GM21619 (cell line): Measurements from ENCODE around the gene ADTRP.

Experiments
- ATAC-seq: cut with Tn5 transposase; IDR thresholded peaks from one replicate; pipeline ENCODE4 v1.9.1; 2021; ENCODE audit not compliant: unreplicated experiment

ADTRP gene

DNA sequence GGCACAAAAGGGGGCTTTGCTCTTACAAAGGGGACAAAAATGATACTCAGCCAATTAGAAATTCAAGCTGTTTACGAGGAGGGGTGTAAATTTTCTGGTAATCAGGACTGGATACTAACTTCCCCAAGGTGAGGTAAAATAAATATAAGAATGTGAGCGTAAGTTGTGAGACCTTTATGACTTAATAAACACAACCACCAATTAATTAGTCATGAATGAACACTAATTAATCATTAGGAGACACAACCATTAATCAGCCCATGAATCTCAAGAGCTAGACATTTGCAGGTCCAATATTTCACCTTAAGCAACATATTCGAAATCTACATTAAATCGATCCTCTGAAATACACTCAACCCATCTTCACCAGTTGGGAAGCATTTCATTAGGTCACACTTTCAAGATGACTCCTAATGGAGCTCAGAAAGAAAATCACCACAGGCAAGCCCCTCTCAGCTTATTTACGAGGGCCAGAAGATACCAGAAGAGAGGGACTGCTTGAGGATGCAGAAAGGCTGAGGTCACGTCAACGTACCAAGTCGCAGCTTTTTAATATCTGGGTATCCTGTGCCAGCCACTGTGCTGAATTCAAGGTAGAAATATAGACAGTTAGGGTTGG is 2.7 kb downstream of the ADTRP start:
- no peak for ATAC-seq

DNA sequence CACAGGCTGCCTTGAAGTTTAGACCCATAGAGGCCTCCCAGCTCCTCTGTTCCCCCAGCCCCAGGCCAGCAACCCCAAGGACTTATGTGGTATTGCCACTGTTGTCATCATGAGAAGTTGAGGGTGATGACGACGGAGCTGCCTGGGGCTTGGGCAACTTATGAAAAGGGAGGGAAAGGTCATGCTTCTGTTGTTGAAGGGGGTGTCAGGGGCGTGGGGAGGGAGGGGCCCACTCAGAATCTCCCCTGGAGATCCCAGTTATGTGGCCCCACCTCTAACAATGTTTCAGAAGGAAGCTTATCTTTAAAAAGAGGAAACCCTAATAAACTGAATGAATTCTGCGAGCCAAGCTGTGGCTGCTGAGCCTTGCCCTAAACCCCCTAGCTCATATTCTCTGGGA is 4.2 kb downstream of the ADTRP start:
- no peak for ATAC-seq

DNA sequence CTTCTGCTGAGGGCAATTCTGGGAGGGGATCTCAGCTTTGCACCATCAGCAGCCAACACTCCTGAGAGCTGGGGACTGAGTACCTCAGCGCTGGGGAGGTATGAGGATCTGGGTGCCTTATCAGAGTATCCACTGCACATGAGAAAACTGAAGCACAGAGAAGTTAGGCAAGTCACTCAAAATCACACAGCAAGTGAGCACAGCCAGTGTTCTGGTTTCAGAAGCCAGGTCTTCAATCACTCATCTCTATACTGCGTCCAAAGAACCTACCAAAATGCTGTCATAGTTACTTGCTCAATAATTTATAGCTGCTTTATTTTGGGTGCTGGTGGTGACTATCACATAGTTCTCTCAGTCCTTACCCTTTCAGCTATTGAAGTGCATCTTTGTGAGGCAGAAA is 5.0 kb downstream of the ADTRP start:
- no peak for ATAC-seq

- ATAC-seq = no peak
Measured at GRCh38 chr6:11773013-11773412, 5.6 kb downstream of the ADTRP start.

DNA sequence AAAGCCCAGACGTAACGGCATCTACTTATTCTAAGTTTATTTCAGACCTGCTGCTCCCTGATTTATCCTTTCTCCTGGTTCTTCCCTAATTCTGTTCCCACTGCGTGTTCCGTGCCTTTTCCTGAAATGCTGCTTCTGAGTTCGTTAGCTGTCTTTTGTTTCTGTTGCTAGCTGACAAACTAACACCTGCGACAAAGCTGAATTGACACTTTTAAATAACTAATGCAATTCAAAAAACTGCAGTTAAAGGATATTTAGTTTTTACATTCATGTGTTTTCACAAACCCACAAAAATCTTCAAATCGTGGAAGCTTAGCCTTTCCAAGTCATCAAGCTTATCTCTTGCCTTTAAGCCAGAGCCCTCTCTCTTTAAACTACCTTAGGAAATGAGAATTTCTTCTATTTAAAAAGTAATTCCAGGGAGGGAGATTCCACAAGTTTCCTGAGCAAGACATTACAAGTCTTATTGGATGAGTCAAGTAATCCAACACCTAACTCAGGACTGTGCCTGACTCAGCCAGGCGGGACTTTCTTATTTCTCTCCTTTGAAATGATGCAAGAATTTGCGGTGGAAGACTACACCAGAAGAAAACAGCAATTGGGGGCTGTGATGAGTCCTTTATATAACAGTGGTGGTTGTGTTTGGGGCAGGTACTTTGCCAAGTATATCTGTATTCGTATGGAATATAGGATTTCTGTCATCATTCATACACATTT is 6.3 kb downstream of the ADTRP start:
- no peak for ATAC-seq

DNA sequence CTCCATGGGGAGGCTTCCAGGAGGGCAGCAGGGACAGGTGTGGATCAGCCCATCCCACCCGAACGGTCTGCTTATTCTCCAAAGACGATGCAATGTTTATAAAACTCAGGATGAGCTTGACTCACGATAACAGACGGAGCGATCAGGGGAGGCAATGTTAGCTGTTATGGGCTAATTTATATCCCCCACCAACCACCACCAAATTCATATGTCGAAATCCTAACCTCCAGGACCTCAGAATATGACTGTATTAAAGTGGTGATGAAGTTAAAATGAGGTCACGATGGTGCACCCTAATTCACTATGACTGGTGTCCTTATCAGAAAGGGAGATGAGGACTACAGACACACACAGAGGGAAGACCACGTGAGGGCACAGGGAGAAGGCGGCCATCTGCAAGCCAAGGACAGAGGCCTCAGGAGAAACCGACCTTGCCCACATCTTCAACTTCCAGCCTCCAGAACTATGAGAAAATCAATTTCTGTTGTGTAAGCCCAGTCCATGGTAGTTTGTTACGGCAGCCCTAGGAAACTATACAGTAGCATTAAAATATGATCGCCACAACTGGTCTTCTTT is 7.0 kb downstream of the ADTRP start:
- ATAC-seq = no peak

DNA sequence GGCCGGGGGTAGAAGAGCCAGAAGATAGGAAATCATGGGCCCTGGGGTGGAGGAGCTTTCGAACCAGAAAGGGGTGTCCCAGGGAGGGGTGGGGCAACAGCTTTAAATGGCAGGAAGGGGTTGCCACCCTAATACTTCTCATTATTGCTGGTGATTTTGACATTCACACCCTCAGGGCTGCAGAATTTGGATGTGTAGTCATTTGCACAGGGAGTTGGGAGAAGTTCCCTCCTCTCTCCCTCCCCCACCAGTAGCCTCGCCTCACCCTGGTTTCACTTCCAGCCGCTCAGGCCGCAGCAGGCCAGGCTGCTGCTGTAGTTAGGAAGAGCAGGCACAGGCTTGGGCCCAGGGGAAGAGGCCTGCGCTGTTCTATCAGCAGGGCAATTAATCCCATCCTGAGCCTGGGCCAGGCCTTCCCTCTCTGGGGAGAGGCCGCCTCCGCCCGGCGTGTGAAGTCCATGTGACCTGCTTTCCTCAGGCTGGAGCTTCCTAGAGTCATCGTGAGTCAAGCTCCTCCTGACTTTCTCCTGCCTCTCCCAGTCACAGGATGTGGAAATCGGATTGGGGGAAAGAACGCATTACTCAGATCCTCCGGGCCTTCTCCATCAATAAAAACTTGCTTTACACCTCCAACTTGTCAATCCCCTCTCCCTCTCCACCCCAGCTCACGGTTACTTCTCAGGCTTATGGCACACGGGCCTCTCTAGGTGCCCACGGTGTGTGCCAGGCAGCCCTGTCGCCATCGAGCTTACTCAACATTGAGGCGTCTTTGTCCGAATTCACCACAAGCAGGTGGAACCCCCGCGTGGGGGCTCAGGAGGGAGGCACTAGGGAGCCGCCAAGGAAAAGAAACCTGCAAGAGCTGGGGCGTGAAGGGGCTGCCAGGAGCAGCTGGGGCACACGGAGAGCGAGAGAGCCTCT is 7.8 kb downstream of the ADTRP start:
- no peak for ATAC-seq

DNA sequence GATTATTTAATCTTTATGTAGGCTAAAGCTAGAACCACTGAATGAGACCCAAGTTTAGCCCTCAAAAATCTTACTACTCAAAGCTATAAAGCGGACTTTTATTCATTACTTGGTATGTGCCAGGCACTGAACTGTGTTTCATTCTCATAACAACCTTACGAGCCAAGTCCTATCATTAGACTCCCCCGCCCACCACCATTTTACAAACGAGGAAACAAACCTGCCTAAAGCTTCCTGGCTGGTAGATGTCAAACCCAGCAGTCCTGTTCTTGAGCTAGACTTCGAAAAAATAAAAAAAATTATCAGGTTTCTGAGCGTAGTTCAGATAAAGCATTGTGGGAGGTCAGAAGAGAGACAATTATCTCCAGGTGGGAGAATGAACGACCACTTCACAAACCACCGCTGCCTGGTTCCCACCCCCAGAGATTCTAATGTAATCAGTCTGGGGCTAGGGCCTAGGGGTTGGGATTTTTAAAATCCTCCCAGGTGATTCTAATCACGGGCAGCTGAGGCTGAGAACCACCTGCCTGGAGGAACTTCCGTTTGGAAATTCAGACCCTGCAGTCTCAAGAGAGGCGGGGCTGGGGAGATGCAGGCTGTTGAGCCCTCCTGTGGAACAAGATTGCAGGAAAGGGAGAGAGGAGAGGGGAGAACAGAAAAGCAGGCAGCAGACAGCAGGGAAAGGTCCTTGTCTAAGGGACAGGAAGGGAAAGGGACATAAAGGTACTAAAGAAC is 8.6 kb downstream of the ADTRP start:
- no peak for ATAC-seq

DNA sequence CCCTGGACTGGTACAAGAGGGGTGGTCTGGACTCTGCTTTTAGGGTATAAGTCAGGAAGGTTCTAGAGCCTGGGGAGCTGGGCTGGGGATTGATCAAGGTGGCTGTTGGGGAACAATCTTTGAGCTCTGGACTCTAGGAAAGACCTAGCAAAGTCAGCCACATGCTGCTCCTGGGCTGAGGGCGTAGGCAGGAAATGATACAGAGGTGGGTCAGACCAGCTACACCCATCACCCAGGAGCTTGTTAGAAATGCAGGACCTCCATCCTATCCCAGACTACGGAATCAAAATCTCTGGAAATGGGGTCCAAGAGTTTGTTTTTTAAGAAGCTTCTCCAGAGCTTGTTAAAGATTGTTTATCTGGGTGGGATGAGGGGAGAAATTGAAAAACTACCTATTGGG is 9.4 kb downstream of the ADTRP start:
- no peak for ATAC-seq

DNA sequence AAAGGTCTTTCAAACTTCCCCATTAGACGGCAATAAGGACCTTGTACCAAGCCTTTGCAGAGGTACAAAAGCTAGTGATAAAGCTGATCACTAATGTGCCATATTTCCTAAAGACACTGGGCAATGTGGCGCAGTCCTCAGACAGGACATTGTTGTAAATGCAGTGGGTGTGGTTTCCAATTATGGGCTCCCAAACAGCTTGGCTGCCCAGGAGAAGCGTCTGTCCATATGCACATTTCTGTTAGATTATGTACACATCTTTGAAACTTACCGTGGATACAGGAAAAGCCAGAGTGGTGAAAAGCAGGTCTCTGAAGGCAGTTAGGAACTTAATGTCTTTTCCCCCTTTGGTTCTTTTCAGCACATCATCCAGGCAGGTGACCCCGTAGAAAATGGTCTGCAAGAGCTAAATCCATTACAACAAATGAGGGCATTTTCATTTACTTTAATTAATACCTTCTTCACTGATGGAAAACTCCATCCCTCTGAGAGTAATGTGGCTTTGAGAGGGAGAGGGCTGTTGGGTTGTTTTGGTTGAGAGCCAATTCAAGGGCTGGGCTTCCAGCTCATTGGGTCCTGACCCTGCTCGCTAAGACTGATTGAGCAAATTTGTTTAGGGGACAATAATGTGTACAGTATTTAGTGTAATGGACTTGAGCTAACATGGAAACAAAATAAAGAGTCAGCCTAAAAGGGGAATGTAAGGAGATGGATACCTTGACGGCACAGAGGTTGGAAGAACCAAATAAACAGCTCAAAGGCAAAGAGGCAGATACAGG is 10.4 kb downstream of the ADTRP start:
- ATAC-seq = no peak

DNA sequence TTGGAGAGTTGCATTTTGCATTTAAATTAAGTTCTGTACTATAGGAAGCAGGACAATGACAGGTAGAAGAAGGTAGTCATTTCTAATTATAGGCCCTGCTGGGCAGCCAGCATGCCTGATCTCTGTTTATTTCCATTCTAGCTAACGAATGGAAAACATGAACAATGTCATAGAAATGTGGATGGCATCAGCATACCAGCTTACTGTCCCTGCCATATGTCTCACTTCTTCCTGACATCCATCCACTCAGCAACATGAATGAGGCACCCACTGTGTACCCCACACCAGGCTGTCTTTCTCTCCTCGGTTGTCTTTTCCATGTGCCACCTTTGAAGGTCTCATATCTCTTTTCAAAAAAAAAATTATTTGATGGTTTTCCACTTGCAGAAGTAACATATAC is 11.1 kb downstream of the ADTRP start:
- ATAC-seq = no peak

GRCh38 chr6:11766589-11767450 is 11.8 kb downstream of the ADTRP start:
- ATAC-seq = no peak

DNA sequence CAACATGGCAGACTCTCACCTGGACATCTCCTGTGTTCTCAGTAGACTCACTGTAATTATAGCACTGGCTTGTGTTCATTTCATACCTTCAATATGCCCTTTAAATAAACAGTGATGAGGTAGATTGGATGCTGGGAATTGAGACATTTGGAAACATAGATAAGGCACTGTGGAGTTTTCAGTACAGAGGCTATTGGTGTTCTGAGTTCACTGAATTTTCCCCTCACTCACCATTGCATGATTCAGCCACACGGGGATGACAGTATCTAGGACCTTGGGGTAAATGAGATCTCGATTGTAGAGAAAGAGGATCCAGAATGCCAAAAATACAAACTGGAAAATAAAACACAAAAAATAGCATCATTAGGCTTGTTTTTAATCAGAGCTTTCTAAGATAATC is 12.6 kb downstream of the ADTRP start:
- no peak for ATAC-seq

DNA sequence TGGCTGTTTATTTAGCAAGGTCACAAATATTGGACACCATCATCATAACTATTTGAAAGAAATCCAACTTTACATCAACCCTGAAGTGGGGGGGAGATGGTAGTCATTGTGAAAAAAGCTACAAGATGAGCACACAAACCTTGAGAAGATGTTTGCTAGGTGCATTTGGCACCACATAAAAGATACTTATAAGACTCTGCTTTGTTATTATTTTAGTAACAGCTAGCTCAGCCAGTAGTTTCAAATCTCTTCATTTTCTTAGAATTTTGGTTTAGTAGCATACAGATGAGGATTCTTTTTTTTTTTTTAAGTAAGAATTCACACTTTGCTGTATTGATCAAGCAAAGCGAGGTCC is 14.4 kb downstream of the ADTRP start:
- no peak for ATAC-seq

- no peak for ATAC-seq
Measured at GRCh38 chr6:11763460-11764249, 14.9 kb downstream of the ADTRP start.

GRCh38 chr6:11762794-11763459 is 15.7 kb downstream of the ADTRP start:
- ATAC-seq = no peak

DNA sequence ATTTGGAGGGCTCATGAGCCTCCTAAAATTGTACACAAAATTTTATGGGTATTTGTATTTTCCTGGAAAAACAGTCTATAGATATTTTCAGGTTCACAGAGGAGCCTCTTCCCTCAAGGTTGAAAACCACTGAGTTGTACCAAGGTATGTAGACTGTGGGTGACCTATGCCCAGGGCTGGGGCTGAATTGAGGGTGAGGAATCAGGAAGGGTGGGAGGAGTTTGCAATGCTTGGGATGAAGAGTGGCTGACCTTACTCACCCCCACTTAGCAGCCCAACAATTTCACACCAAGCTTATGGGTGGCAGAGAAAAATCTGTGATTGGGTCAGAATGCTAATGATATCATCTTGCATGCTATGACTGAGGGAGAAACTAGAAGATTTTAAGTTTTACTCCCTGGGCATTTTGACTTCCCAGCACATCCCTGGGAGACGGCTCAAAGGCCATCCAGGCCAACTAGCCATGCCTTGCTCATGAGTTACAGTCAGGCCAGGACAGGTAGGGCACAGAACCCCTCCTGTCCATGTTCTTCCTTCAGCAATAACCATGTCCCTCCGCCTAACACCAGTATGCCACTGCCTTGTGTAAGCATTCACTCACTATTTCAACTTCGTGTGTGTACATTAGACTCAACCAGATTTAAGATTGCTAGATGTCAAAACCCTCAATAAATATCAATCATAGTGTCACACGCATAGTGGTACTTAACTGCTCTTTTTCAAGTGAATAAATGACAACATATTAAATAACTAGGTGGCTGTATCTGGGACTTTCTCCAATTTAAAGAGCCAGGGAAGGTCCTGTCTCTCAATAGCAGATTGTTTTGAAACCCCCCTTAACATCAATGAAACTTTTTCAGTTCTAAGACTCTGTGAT is 16.6 kb downstream of the ADTRP start:
- ATAC-seq = no peak
